VCaP (cell line): ENCODE results near the gene USH2A.

Experiments used
- H3K27ac ChIP-seq: fragments of 450-650 bp; 2 replicates; pipeline ENCODE4 v1.5.1; 2017
- CTCF ChIP-seq: fragments of 450-650 bp; conservative IDR thresholded peaks from 2 replicates; pipeline ENCODE4 v1.5.1; 2017; ENCODE audit warnings: mild to moderate bottlenecking, moderate library complexity

The USH2A gene

GRCh38 chr1:215710899-215711225 lies 712.4 kb downstream of the USH2A start:
- H3K27ac ChIP-seq = no peak overlapping the region
- TF ChIP-seq CTCF = no peak

GRCh38 chr1:215710036-215710898 lies 713.0 kb downstream of the USH2A start:
- TF ChIP-seq CTCF = peak; percentile 54
- H3K27ac ChIP-seq = no peak overlapping the region

- H3K27ac ChIP-seq = no peak overlapping the region
- no peak for TF ChIP-seq CTCF
Observed at GRCh38 chr1:215704089-215704860, 719.0 kb downstream of the USH2A start.

GRCh38 chr1:215682232-215682631 lies 741.0 kb downstream of the USH2A start:
- peak; percentile 75 for TF ChIP-seq CTCF
- no peak overlapping the region for H3K27ac ChIP-seq

GRCh38 chr1:215681041-215681440 lies 742.2 kb downstream of the USH2A start:
- no peak for TF ChIP-seq CTCF
- no peak overlapping the region for H3K27ac ChIP-seq

GRCh38 chr1:215679231-215679630 lies 744.0 kb downstream of the USH2A start:
- H3K27ac ChIP-seq = no peak overlapping the region
- no peak for TF ChIP-seq CTCF

GRCh38 chr1:215677112-215677511 lies 746.1 kb downstream of the USH2A start:
- peak; percentile 31 for TF ChIP-seq CTCF
- H3K27ac ChIP-seq = no peak overlapping the region
